ENCODE data around the gene APC2.

APC2 gene

GRCh38 chr19:1457892-1458291 is 8.0 kb downstream of the APC2 start:
- no peak overlapping the region for H3K27ac ChIP-seq (ENCODE audit: low read depth, low read length, severe bottlenecking)
- no peak overlapping the region for H3K4me3 ChIP-seq (ENCODE audit: extremely low read depth, insufficient read depth, low read length, poor library complexity, severe bottlenecking)
- H3K36me3 ChIP-seq (ENCODE audit: control insufficient read depth, insufficient read depth, low read length): no peaks in the 10 kb centered on the region
- no peaks in the 10 kb centered on the region for H3K9me3 ChIP-seq (ENCODE audit: control insufficient read depth, low read length)
- peaks cover 5% of the 10 kb centered on the region for H3K4me1 ChIP-seq (ENCODE audit: control insufficient read depth, insufficient read depth, low read length, poor library complexity, severe bottlenecking)
- WGBS, 2 experiments (ENCODE audit: insufficient coverage in 2 of 2): 89% methylated on average over 15 to 16 of the region's 16 CpGs

GRCh38 chr19:1459479-1459878 is 9.6 kb downstream of the APC2 start:
- Histone ChIP-seq H3K9me3 (ENCODE audit: control insufficient read depth, low read length) (no peaks in the 10 kb centered on the region), H3K36me3 (ENCODE audit: control insufficient read depth, insufficient read depth, low read length) (no peaks in the 10 kb centered on the region), H3K4me3 (ENCODE audit: extremely low read depth, insufficient read depth, low read length, poor library complexity, severe bottlenecking) (no peak overlapping the region), H3K4me1 (ENCODE audit: control insufficient read depth, insufficient read depth, low read length, poor library complexity, severe bottlenecking) (peaks cover 5% of the 10 kb centered on the region), H3K27ac (ENCODE audit: low read depth, low read length, severe bottlenecking) (no peak overlapping the region)
- 85 to 87% methylated on average over 3 to 4 of the region's 9 CpGs for WGBS, 2 experiments (ENCODE audit: insufficient coverage in 2 of 2)

GRCh38 chr19:1460033-1460995 is 10.4 kb downstream of the APC2 start:
- no peaks in the 10 kb centered on the region for H3K9me3 ChIP-seq (ENCODE audit: control insufficient read depth, low read length)
- H3K36me3 ChIP-seq (ENCODE audit: control insufficient read depth, insufficient read depth, low read length): no peaks in the 10 kb centered on the region
- 93 to 94% methylated on average over 30 to 32 of the region's 36 CpGs for WGBS, 2 experiments (ENCODE audit: insufficient coverage in 2 of 2)
- H3K4me3 ChIP-seq (ENCODE audit: extremely low read depth, insufficient read depth, low read length, poor library complexity, severe bottlenecking): no peak overlapping the region
- no peak overlapping the region for H3K27ac ChIP-seq (ENCODE audit: low read depth, low read length, severe bottlenecking)
- H3K4me1 ChIP-seq (ENCODE audit: control insufficient read depth, insufficient read depth, low read length, poor library complexity, severe bottlenecking): peaks cover 5% of the 10 kb centered on the region

- no peak overlapping the region for H3K4me3 ChIP-seq (ENCODE audit: extremely low read depth, insufficient read depth, low read length, poor library complexity, severe bottlenecking)
- no peaks in the 10 kb centered on the region for H3K36me3 ChIP-seq (ENCODE audit: control insufficient read depth, insufficient read depth, low read length)
- WGBS, 2 experiments (ENCODE audit: insufficient coverage in 2 of 2): 75 to 90% methylated on average over 9 to 24 of the region's 24 CpGs
- no peak overlapping the region for H3K27ac ChIP-seq (ENCODE audit: low read depth, low read length, severe bottlenecking)
- H3K4me1 ChIP-seq (ENCODE audit: control insufficient read depth, insufficient read depth, low read length, poor library complexity, severe bottlenecking): peaks cover 8% of the 10 kb centered on the region
- no peaks in the 10 kb centered on the region for H3K9me3 ChIP-seq (ENCODE audit: control insufficient read depth, low read length)
Measured at GRCh38 chr19:1461862-1462261, 11.9 kb downstream of the APC2 start.

GRCh38 chr19:1465191-1466016 is 15.5 kb downstream of the APC2 start:
- H3K4me1 ChIP-seq (ENCODE audit: control insufficient read depth, insufficient read depth, low read length, poor library complexity, severe bottlenecking): peaks cover 14% of the 10 kb centered on the region
- no peak overlapping the region for H3K27ac ChIP-seq (ENCODE audit: low read depth, low read length, severe bottlenecking)
- no peaks in the 10 kb centered on the region for H3K36me3 ChIP-seq (ENCODE audit: control insufficient read depth, insufficient read depth, low read length)
- no peaks in the 10 kb centered on the region for H3K9me3 ChIP-seq (ENCODE audit: control insufficient read depth, low read length)
- 20 to 25% methylated on average over 54 to 83 of the region's 83 CpGs for WGBS, 2 experiments (ENCODE audit: insufficient coverage in 2 of 2)
- H3K4me3 ChIP-seq (ENCODE audit: extremely low read depth, insufficient read depth, low read length, poor library complexity, severe bottlenecking): no peak overlapping the region

GRCh38 chr19:1466018-1466460 is 16.1 kb downstream of the APC2 start:
- Histone ChIP-seq H3K36me3 (ENCODE audit: control insufficient read depth, insufficient read depth, low read length) (no peaks in the 10 kb centered on the region), H3K9me3 (ENCODE audit: control insufficient read depth, low read length) (no peaks in the 10 kb centered on the region), H3K4me1 (ENCODE audit: control insufficient read depth, insufficient read depth, low read length, poor library complexity, severe bottlenecking) (peaks cover 18% of the 10 kb centered on the region), H3K27ac (ENCODE audit: low read depth, low read length, severe bottlenecking) (no peak overlapping the region), H3K4me3 (ENCODE audit: extremely low read depth, insufficient read depth, low read length, poor library complexity, severe bottlenecking) (no peak overlapping the region)
- 22 to 23% methylated on average over 34 to 40 of the region's 41 CpGs for WGBS, 2 experiments (ENCODE audit: insufficient coverage in 2 of 2)

GRCh38 chr19:1466461-1467214 is 16.7 kb downstream of the APC2 start:
- WGBS, 2 experiments (ENCODE audit: insufficient coverage in 2 of 2): 9 to 11% methylated on average over 57 to 70 of the region's 70 CpGs
- Histone ChIP-seq H3K9me3 (ENCODE audit: control insufficient read depth, low read length) (no peaks in the 10 kb centered on the region), H3K4me1 (ENCODE audit: control insufficient read depth, insufficient read depth, low read length, poor library complexity, severe bottlenecking) (peaks cover 20% of the 10 kb centered on the region), H3K4me3 (ENCODE audit: extremely low read depth, insufficient read depth, low read length, poor library complexity, severe bottlenecking) (no peak overlapping the region), H3K36me3 (ENCODE audit: control insufficient read depth, insufficient read depth, low read length) (no peaks in the 10 kb centered on the region), H3K27ac (ENCODE audit: low read depth, low read length, severe bottlenecking) (no peak overlapping the region)

- Histone ChIP-seq H3K36me3 (ENCODE audit: control insufficient read depth, insufficient read depth, low read length) (no peaks in the 10 kb centered on the region), H3K27ac (ENCODE audit: low read depth, low read length, severe bottlenecking) (no peak overlapping the region), H3K4me3 (ENCODE audit: extremely low read depth, insufficient read depth, low read length, poor library complexity, severe bottlenecking) (no peak overlapping the region), H3K4me1 (ENCODE audit: control insufficient read depth, insufficient read depth, low read length, poor library complexity, severe bottlenecking) (peaks cover 23% of the 10 kb centered on the region), H3K9me3 (ENCODE audit: control insufficient read depth, low read length) (no peaks in the 10 kb centered on the region)
- WGBS, 2 experiments (ENCODE audit: insufficient coverage in 2 of 2): 4 to 5% methylated on average over 34 to 36 of the region's 36 CpGs
Measured at GRCh38 chr19:1467215-1467489, 17.2 kb downstream of the APC2 start.

GRCh38 chr19:1467490-1468273 is 17.8 kb downstream of the APC2 start:
- WGBS, 2 experiments (ENCODE audit: insufficient coverage in 2 of 2): 4 to 6% methylated on average over 79 to 83 of the region's 92 CpGs
- Histone ChIP-seq H3K36me3 (ENCODE audit: control insufficient read depth, insufficient read depth, low read length) (no peaks in the 10 kb centered on the region), H3K9me3 (ENCODE audit: control insufficient read depth, low read length) (no peaks in the 10 kb centered on the region), H3K4me1 (ENCODE audit: control insufficient read depth, insufficient read depth, low read length, poor library complexity, severe bottlenecking) (peaks cover 23% of the 10 kb centered on the region), H3K27ac (ENCODE audit: low read depth, low read length, severe bottlenecking) (no peak overlapping the region), H3K4me3 (ENCODE audit: extremely low read depth, insufficient read depth, low read length, poor library complexity, severe bottlenecking) (no peak overlapping the region)

All from mesodermal cell (in vitro differentiated cells).